ENCODE measurements around the gene CLTA.

The CLTA gene

DNA sequence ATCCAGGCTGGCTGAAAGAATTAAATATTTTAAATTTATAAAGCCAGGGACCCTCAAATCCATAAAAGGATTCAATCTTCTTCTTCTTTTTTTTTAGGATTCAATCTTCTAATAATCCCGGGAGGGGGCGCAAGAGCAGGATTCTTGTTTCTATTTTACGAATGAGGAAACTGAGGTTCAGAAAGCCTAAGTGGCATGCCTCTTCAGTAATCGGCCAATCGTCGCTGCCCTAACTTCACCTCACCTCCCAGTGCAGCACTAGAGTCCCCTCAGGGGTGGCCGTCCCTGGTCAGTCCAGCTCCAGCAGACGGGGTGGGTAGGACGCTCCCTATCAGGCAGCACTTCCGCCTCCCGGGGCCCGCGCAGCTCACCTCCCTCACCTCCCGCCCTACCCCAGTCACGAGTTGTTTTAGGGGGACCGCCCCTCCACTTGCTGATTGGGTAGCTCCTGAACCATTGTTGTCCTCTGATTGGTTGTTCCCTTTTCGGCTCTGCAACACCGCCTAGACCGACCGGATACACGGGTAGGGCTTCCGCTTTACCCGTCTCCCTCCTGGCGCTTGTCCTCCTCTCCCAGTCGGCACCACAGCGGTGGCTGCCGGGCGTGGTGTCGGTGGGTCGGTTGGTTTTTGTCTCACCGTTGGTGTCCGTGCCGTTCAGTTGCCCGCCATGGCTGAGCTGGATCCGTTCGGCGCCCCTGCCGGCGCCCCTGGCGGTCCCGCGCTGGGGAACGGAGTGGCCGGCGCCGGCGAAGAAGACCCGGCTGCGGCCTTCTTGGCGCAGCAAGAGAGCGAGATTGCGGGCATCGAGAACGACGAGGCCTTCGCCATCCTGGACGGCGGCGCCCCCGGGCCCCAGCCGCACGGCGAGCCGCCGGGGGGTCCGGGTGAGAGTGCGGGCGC, at the start of gene CLTA:
Gene CLTA (plus strand): TSS at position 534 of the 902 bp plus-strand sequence. CDS start 136 bp downstream, at position 670.
- DNase-seq (ENCODE audit: low read depth, low spot score), result peak; percentile 99

- DNase-seq (ENCODE audit: low read depth, low spot score), result peak; percentile 63
Measured at GRCh38 chr9:36141288-36141687, 49.4 kb upstream of the CLTA start.

DNA sequence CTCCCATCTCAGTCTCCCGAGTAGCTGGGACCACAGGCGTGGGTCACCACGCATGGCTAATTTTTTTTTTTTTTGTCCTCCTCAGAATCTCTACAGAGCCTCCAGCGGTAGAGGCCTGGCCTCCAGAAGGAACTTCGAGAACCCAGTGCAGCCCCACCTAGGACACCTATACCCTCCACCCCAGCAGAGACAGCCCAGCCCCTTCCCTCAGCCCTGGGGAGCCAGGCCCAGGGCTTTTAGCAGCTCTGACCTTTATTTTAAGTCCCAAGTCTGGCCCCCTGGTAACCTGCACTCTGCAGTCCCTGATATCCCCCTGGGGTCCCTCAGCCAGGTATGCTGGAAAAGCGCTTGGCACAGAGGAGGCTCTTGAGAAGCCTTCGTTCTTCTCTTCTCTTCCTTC, 49.0 kb upstream of the CLTA start:
- no peak for DNase-seq (ENCODE audit: low read depth, low spot score)

GRCh38 chr9:36142510-36143244, 48.0 kb upstream of the CLTA start:
- DNase-seq (ENCODE audit: low read depth, low spot score), result no peak

DNA sequence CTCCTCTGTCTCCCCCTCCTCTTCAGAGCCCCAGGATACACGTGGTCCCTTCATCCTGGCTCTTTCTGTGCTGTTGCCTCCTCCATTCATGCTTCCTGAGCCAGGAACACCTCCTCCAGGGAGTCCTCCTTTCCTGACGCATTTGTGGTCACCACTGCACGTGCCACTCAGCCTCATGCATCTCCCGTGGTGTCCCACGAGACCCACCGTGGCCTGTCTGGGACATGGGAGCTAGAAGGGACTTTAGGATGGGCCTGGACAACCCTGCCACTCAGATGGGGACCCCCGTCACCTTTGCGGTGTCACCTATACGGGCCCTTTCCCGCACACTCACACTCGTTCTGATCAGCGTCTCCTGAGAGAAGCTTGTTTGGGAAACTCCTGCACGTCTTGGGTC, 47.5 kb upstream of the CLTA start:
- DNase-seq (ENCODE audit: low read depth, low spot score), result no peak

- DNase-seq (ENCODE audit: low read depth, low spot score), result no peak
Measured at GRCh38 chr9:36144309-36145232, 46.1 kb upstream of the CLTA start.

DNA sequence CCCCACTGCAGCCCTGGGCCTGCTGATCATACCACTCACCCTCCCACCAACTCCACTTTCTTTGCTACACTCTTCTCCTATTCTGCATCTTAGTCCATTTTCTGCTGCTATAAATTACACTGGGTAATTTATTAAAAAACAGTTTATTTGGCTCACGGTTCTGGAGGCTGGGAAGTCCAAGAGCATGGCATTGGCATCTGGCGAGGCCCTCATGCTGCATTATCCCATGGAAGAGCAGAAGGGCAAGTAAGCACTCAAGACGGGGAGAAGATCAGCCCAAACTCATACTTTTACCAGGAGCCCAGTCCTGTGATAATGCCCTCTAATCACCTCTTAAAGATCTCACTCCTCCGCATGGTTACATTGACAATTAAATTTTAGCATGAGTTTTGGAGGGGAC, 44.8 kb upstream of the CLTA start:
- DNase-seq (ENCODE audit: low read depth, low spot score), result no peak

GRCh38 chr9:36146651-36147050, 44.1 kb upstream of the CLTA start:
- no peak for DNase-seq (ENCODE audit: low read depth, low spot score)

- no peak for DNase-seq (ENCODE audit: low read depth, low spot score)
Measured at GRCh38 chr9:36147441-36148175, 43.1 kb upstream of the CLTA start.

DNA sequence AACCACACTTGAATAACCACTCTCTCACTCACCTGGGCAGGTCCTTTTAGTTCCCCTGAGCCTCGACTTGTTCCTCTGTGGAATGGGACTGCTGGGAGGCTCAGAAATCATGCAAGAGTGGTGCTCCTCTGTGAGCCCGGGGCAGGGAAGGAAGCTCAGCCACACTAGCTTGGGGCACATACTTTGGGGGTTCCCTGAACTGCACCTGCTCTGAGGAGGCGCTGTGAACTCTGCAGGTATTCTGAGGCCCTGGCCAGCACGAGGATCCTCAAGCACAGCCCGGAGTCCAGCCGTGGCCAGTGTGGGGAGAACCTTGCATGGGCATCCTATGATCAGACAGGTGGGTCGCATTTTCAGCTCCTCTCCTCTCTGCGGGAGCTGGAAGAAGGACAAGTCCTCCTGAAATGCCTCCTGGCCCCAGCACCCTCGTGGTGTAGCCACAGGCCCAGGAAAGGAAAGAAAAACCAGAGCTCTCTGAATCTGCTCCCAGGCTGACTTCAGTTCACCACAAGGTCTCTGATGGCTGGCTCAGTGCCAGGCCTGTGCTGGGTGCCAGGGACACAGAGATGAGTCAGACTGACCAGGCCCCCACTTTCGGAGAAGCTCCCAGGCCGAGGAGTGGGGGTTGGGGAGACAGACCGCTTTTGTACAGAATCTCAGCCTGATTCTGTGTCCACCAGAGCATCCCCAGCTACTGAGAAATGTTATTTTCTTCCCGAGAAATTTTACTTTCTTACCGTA, 42.2 kb upstream of the CLTA start:
- peak; percentile 99 for DNase-seq (ENCODE audit: low read depth, low spot score)

- peak; percentile 89 for DNase-seq (ENCODE audit: low read depth, low spot score)
Measured at GRCh38 chr9:36149197-36149596, 41.5 kb upstream of the CLTA start.

DNA sequence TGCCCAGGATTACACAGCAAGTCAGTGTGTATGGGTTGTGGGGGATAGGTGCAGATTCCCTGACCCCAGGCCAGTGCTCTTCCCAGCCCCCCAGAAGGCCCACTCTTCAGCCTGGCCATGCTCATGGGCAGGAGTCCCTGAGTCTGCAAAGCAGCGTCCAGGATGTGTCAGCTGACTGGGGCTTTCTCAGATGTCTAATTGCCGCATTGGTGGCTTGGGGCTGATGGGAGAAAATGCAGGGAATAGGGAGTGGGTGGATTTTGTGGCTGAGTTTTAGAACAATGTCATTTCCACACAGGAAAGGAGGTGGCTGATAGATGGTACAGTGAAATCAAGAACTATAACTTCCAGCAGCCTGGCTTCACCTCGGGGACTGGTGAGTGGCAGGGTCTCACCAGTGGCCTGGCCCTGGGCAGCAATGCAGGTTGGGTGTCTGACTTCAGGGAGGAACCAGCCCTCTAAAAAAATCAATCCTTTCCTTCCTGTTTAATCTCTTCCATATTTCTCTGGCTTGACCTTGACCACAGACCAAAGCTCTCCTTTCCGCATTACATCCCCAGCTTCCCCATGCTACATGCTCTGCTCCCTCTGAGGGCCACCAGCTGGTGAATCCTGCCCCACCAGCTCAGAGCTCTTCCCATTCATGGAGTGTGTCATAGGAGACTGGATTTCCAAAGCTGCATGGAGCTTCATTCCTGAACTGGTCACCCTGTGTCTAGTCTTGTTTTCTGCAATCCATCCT, 40.0 kb upstream of the CLTA start:
- DNase-seq (ENCODE audit: low read depth, low spot score), result no peak

GRCh38 chr9:36151316-36152210, 39.2 kb upstream of the CLTA start:
- peak; percentile 39 for DNase-seq (ENCODE audit: low read depth, low spot score)

GRCh38 chr9:36152741-36153438, 37.8 kb upstream of the CLTA start:
- DNase-seq (ENCODE audit: low read depth, low spot score), result no peak

- no peak for DNase-seq (ENCODE audit: low read depth, low spot score)
Measured at GRCh38 chr9:36153746-36154145, 37.0 kb upstream of the CLTA start.

DNA sequence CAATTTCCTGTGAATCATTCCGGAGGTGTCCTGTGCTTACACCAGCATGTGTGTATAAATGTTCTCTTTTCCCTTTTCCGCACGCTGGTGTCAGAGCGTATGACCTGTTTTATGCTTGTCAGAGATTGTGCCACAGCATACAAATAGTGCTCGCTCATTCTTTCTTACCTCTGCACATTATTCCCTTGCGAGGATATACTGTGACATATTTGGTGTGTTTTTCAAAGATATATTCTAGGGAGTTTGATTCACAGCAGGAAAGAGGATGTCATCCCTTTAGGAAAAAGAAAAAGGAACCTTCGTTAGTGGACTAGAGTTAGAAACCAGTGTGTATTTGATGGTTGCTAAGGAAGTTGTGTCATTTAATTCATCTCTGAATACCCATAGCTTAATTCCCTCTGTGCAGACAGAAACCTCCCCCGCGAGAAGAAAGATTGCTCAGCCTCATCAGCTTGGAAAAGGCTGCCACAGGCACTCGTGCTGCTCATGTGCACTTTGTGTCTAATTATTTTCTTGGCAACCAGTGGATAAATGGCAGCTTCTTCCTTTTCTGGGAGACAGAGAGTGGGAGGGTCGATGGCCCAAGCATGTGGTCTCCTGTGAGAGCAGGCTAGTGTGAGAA, 36.3 kb upstream of the CLTA start:
- DNase-seq (ENCODE audit: low read depth, low spot score), result peak; percentile 74

GRCh38 chr9:36156116-36156515, 34.6 kb upstream of the CLTA start:
- no peak for DNase-seq (ENCODE audit: low read depth, low spot score)

- DNase-seq (ENCODE audit: low read depth, low spot score), result no peak
Measured at GRCh38 chr9:36158122-36158521, 32.6 kb upstream of the CLTA start.
